WTC11 (cell line): Measurements from ENCODE around the gene PRKACG.

ENCODE experiments used
- ATF2 ChIP-seq: sonication (generic); formaldehyde crosslinking; IDR thresholded peaks from 2 replicates; pipeline ENCODE4 v1.8.1; 2022; ENCODE audit warnings: low read depth, missing genetic modification reagents, borderline replicate concordance
- CTCF ChIP-seq: fragments of 200-600 bp; IDR thresholded peaks from 2 replicates; pipeline ENCODE4 v1.8.0; 2022; ENCODE audit warnings: antibody characterized with exemption
- ELF4 ChIP-seq: sonication (generic); formaldehyde crosslinking; IDR thresholded peaks from 2 replicates; pipeline ENCODE4 v1.8.1; 2022; ENCODE audit warnings: low read depth, mild to moderate bottlenecking, moderate library complexity, missing genetic modification reagents
- NFE2L1 ChIP-seq: sonication (generic); formaldehyde crosslinking; IDR thresholded peaks from 2 replicates; pipeline ENCODE4 v1.8.1; 2023; ENCODE audit warnings: missing genetic modification reagents
- PRRX2 ChIP-seq: fragments of 250-450 bp; sonication (Bioruptor Pico); IDR thresholded peaks from 2 replicates; pipeline ENCODE4 v1.8.0; 2021; ENCODE audit warnings: mild to moderate bottlenecking
- SMAD3 ChIP-seq: sonication (generic); formaldehyde crosslinking; IDR thresholded peaks from 2 replicates; pipeline ENCODE4 v1.8.0; 2022; ENCODE audit warnings: missing genetic modification reagents, mild to moderate bottlenecking, borderline replicate concordance
- SOX15 ChIP-seq: fragments of 250-450 bp; sonication (Bioruptor Pico); IDR thresholded peaks from 2 replicates; pipeline ENCODE4 v1.9.0; 2021; ENCODE audit warnings: mild to moderate bottlenecking
- SP1 ChIP-seq: sonication (generic); formaldehyde crosslinking; conservative IDR thresholded peaks from 2 replicates; pipeline ENCODE4 v1.8.1; 2022; ENCODE audit warnings: missing genetic modification reagents
- TF ChIP-seq, protein P1 (sequence below): sonication (generic); formaldehyde crosslinking; IDR thresholded peaks from 2 replicates; pipeline ENCODE4 v1.8.1; 2023; ENCODE audit warnings: mild to moderate bottlenecking, moderate library complexity, missing genetic modification reagents

DNA sequence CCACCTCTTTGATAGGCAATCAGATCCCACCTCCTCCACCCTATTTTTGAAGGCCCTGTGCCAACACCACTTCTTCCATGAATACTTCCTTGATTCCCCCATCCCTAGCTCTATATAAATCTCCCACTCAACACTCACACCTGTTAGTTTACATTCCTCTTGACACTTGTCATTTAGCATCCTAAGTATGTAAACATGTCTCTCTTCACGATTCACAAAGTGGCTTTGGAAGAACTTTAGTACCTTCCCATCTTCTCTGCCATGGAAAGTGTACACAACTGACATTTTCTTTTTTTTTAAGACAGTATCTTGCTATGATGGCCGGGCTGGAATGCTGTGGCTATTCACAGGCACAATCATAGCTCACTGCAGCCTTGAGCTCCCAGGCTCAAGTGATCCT, 20.2 kb upstream of the PRKACG start:
- TF ChIP-seq CTCF: no peak
- TF ChIP-seq NFE2L1 (CRISPR knock-in tag): no peak
- TF ChIP-seq SOX15: no peak
- TF ChIP-seq, protein P1, sequence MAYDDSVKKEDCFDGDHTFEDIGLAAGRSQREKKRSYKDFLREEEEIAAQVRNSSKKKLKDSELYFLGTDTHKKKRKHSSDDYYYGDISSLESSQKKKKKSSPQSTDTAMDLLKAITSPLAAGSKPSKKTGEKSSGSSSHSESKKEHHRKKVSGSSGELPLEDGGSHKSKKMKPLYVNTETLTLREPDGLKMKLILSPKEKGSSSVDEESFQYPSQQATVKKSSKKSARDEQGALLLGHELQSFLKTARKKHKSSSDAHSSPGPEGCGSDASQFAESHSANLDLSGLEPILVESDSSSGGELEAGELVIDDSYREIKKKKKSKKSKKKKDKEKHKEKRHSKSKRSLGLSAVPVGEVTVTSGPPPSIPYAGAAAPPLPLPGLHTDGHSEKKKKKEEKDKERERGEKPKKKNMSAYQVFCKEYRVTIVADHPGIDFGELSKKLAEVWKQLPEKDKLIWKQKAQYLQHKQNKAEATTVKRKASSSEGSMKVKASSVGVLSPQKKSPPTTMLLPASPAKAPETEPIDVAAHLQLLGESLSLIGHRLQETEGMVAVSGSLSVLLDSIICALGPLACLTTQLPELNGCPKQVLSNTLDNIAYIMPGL: no peak
- no peak for TF ChIP-seq SMAD3 (CRISPR knock-in tag)
- TF ChIP-seq PRRX2 (CRISPR knock-in tag): no peak
- no peak for TF ChIP-seq SP1 (CRISPR knock-in tag)
- TF ChIP-seq ELF4 (CRISPR knock-in tag): no peak
- no peak for TF ChIP-seq ATF2 (CRISPR knock-in tag)
